Activated CD4-positive, CD25-positive, alpha-beta regulatory T cell treated with anti-CD3 and anti-CD28 coated beads, Interleukin-2, amount 50 U/mL, for 72 hours (primary cell): ENCODE data around the gene FREM1.

Source experiments
- DNase-seq: peaks from one replicate; pipeline ENCODE4 v3.0.0; 2021

The FREM1 gene

GRCh38 chr9:14911046-14911445, 818 bp upstream of the FREM1 start:
- no peak for DNase-seq

GRCh38 chr9:14909601-14909960, 647 bp downstream of the FREM1 start:
- no peak for DNase-seq

GRCh38 chr9:14909181-14909580, 1.0 kb downstream of the FREM1 start:
- DNase-seq, result no peak

- DNase-seq, result no peak
These were observed 1.7 kb downstream of the FREM1 start for GRCh38 chr9:14908295-14909180.

- DNase-seq, result no peak
These were observed 2.5 kb downstream of the FREM1 start for GRCh38 chr9:14907696-14908095.

- DNase-seq, result no peak
These were observed 2.9 kb downstream of the FREM1 start for GRCh38 chr9:14907360-14907685.

- no peak for DNase-seq
These were observed 3.4 kb downstream of the FREM1 start for GRCh38 chr9:14906644-14907359.

- DNase-seq, result no peak
These were observed 4.2 kb downstream of the FREM1 start for GRCh38 chr9:14906000-14906399.

- DNase-seq, result no peak
These were observed 7.2 kb downstream of the FREM1 start for GRCh38 chr9:14903040-14903439.

GRCh38 chr9:14902561-14902960, 7.7 kb downstream of the FREM1 start:
- no peak for DNase-seq

- no peak for DNase-seq
These were observed 10.4 kb downstream of the FREM1 start for GRCh38 chr9:14899815-14900193.

- no peak for DNase-seq
These were observed 11.0 kb downstream of the FREM1 start for GRCh38 chr9:14899042-14899814.

GRCh38 chr9:14895806-14896205, 14.4 kb downstream of the FREM1 start:
- no peak for DNase-seq

- DNase-seq, result no peak
These were observed 16.9 kb downstream of the FREM1 start for GRCh38 chr9:14893280-14893679.

- DNase-seq, result no peak
These were observed 18.9 kb downstream of the FREM1 start for GRCh38 chr9:14891332-14891731.

- DNase-seq, result no peak
These were observed 20.8 kb downstream of the FREM1 start for GRCh38 chr9:14889451-14889850.

GRCh38 chr9:14888875-14889274, 21.4 kb downstream of the FREM1 start:
- no peak for DNase-seq

GRCh38 chr9:14888272-14888671, 22.0 kb downstream of the FREM1 start:
- no peak for DNase-seq

GRCh38 chr9:14887149-14887548, 23.1 kb downstream of the FREM1 start:
- no peak for DNase-seq

GRCh38 chr9:14883310-14883944, 26.8 kb downstream of the FREM1 start:
- DNase-seq, result no peak

- DNase-seq, result no peak
These were observed 28.1 kb downstream of the FREM1 start for GRCh38 chr9:14882090-14882489.

- no peak for DNase-seq
These were observed 29.2 kb downstream of the FREM1 start for GRCh38 chr9:14881006-14881405.

- DNase-seq, result no peak
These were observed 40.1 kb downstream of the FREM1 start for GRCh38 chr9:14870090-14870489.
